ENCODE measurements around the gene DHFR. TPM values are rescaled to one million over a fixed set of nuclear protein-coding genes. Genes with fewer than 3 reads are reported as not detected.
"Not testable (repeated sequence)": the region's sequence is repeated elsewhere in the genome, so short reads cannot be mapped to it uniquely, and the experiment has no call there.

DHFR gene
- total RNA-seq, 3 donors from 2014 or later, result 15.3 to 35.9 (median 18.6) TPM

DNA sequence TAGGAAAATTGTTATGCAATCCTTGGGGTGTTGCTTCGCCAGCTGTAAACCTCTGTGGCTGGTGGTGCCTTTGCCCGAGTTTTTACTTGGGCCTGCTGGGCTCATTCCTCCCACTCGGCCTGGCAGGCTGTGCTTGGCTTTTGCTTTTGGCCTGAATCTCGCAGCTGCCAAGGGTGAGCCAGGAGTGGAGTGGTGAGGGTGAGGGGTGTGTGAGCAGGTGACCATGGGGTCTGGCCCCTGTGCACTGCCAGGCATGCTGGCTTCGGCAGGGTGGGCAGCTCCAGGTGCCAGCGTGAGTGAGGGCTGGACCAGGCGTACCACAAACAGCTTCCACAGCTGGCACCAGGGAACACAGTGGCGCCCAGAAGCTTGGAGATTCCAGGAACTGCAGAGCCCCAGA lies 12.6 kb upstream of the DHFR start:
- DNase-seq (no peak), ATAC-seq (no peak)
- Histone ChIP-seq H3K4me3 (no peak overlapping the region), H3K36me3 (ENCODE audit: low read depth) (no peaks in the 10 kb centered on the region), H3K9me3 (no peaks in the 10 kb centered on the region), H3K4me1 (ENCODE audit: low read depth) (no peaks in the 10 kb centered on the region)
- intact Hi-C loops (cut with DNase I, micrococcal nuclease), result no loop called here
- TF ChIP-seq, protein P1, sequence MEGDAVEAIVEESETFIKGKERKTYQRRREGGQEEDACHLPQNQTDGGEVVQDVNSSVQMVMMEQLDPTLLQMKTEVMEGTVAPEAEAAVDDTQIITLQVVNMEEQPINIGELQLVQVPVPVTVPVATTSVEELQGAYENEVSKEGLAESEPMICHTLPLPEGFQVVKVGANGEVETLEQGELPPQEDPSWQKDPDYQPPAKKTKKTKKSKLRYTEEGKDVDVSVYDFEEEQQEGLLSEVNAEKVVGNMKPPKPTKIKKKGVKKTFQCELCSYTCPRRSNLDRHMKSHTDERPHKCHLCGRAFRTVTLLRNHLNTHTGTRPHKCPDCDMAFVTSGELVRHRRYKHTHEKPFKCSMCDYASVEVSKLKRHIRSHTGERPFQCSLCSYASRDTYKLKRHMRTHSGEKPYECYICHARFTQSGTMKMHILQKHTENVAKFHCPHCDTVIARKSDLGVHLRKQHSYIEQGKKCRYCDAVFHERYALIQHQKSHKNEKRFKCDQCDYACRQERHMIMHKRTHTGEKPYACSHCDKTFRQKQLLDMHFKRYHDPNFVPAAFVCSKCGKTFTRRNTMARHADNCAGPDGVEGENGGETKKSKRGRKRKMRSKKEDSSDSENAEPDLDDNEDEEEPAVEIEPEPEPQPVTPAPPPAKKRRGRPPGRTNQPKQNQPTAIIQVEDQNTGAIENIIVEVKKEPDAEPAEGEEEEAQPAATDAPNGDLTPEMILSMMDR (IDR thresholded peaks at IDR 0.05), result no peak

DNA sequence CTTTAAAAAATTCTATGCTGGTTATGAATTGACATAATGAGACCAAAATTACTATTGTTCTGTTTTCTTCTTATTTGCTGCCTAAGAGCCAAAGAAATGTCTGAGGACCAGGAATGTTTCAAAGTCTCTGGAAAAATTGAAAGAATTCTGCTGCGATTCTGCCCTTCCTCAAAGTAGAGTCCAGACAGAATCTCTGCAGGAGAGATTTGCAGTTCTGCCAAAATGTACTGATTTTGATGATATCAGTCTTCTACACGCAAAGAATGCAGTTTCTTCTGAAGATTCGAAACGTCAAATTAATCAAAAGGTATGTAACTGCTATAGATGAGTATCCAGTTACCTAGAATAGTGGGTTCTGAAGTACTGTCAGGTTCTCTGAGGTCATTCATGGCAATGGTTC lies 10.3 kb upstream of the DHFR start:
- Histone ChIP-seq H3K4me1 (ENCODE audit: low read depth) (no peaks in the 10 kb centered on the region), H3K9me3 (no peaks in the 10 kb centered on the region), H3K4me3 (no peak overlapping the region), H3K36me3 (ENCODE audit: low read depth) (no peaks in the 10 kb centered on the region)
- DNase-seq (no peak), ATAC-seq (no peak)
- intact Hi-C loops (cut with DNase I, micrococcal nuclease), result no loop called here
- TF ChIP-seq, protein P1 (IDR thresholded peaks at IDR 0.05), result no peak

DNA sequence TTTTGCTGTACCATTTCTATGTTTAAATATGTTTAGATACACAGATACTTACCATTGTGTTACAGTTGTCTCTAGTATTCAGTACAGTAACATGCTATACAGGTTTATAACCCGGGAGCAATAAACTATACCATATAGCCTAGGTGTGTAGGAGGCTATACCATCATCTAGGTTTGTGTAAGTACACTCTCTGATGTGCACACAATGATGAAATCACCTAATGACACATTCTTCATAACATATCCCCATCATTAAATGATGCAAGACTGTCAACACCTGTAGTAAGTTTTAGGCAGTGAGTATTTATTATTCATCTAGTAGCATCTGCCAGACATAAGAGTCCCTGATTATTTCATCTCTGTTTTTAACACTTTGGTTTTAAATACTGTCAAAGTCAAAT lies 7.3 kb upstream of the DHFR start:
- ATAC-seq (peak; percentile 95), DNase-seq (no peak)
- TF ChIP-seq, protein P1 (IDR thresholded peaks at IDR 0.05), result no peak
- Histone ChIP-seq H3K4me3 (no peak overlapping the region), H3K4me1 (ENCODE audit: low read depth) (no peaks in the 10 kb centered on the region), H3K36me3 (ENCODE audit: low read depth) (peaks cover 5% of the 10 kb centered on the region), H3K9me3 (no peaks in the 10 kb centered on the region)
- intact Hi-C loops (cut with DNase I, micrococcal nuclease), result no loop called here

DNA sequence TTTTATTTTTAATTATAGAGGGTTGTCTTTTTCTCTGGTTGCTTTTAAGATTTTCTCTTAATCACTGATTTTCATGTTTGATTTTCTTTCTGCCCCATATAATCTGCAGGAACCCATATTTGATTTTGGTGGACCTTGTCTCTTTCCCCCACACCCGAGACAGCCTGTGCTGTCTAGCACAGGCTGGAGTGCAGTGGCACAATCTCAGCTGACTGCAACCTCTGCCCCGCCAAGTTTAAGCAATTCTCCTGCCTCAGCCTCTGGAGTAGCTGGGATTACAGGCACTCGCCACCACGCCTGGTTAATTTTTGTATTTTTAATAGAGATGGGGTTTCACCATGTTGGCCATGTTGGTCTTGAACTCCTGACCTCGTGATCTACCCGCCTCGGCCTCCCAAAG lies 5.9 kb upstream of the DHFR start:
- H3K4me1 ChIP-seq (ENCODE audit: low read depth); ATAC-seq; DNase-seq; H3K36me3 ChIP-seq (ENCODE audit: low read depth); H3K4me3 ChIP-seq; intact Hi-C loops (cut with DNase I, micrococcal nuclease); H3K9me3 ChIP-seq: not testable (repeated sequence)

DNA sequence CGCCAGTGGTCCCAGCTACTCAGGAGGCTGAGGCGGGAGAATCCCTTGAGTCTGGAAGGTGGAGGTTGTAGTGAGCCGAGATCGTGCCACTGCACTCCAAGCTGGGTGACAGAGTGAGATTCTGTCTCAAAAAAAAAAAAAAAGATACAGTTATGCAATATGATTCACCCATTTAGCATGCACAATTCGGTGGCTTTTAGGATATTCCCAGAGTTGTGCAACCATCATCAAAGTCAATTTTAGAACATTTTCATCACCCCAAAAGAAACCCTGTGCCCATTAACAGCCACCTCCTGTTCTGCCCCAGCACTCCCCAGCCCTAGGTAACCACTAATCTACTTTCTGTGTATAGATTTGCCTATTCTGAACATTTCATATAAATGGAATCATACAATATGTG lies 4.3 kb upstream of the DHFR start:
- DNase-seq, result no peak
- no peak for ATAC-seq
- Histone ChIP-seq H3K36me3 (ENCODE audit: low read depth) (peaks cover 5% of the 10 kb centered on the region), H3K4me3 (no peak overlapping the region), H3K4me1 (ENCODE audit: low read depth) (peaks cover 9% of the 10 kb centered on the region), H3K9me3 (no peaks in the 10 kb centered on the region)
- intact Hi-C loops (cut with DNase I, micrococcal nuclease), result no loop called here
- TF ChIP-seq, protein P1 (IDR thresholded peaks at IDR 0.05), result no peak

DNA sequence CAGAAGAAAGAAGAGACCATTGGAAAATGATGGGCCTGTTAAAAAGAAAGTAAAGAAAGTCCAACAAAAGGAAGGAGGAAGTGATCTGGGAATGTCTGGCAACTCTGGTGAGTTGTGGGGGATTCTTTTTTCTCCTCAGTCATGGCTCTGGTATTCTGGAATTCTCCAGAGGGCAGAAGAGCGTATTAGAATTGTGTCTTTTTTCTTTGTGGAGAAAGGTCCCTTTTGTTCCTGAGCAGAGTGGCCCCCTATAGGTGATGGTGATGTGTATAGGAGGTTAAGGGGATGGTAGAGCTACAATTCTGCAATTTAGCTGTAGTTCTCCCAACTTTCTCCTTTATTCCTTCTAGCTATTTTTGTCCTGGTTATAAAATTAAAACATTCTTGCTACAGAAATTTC lies 1.6 kb upstream of the DHFR start:
- Histone ChIP-seq H3K4me1 (ENCODE audit: low read depth) (peaks cover 9% of the 10 kb centered on the region), H3K4me3 (no peak overlapping the region), H3K36me3 (ENCODE audit: low read depth) (peaks cover 5% of the 10 kb centered on the region), H3K9me3 (no peaks in the 10 kb centered on the region)
- TF ChIP-seq, protein P1 (IDR thresholded peaks at IDR 0.05), result no peak
- no peak for DNase-seq
- no peak for ATAC-seq
- intact Hi-C loops (cut with DNase I, micrococcal nuclease), result no loop called here

Data from mucosa of descending colon (tissue), 3 donors.